Tibial nerve (tissue), 4 donors: ENCODE measurements around the gene BRSK2. TPM values are rescaled to one million over a fixed set of nuclear protein-coding genes. Genes with fewer than 3 reads are reported as not detected.

Experiments
- DNase-seq, 2 donors: peaks; one replicate each; pipeline ENCODE4 v3.0.0-alpha.2; 2019; ENCODE audit warnings: low spot score in 2 of 2
- H3K27ac ChIP-seq, 4 donors: fragments of 200-600 bp; sonication (generic) in 3 of 4; one replicate each; pipeline ENCODE4 v1.5.1; 2017 to 2019; ENCODE audit warnings: mild to moderate bottlenecking in 1 of 4
- H3K27me3 ChIP-seq, 2 donors: fragments of 200-600 bp; sonication (generic) in 1 of 2; one replicate each; pipeline versions ENCODE4 v1.5.1 to v1.6.0; 2017 to 2019
- H3K36me3 ChIP-seq, 3 donors: fragments of 200-600 bp; sonication (generic); one replicate each; pipeline ENCODE4 v1.5.1; 2018 to 2019
- H3K4me1 ChIP-seq, 4 donors: fragments of 200-600 bp; sonication (generic) in 3 of 4; one replicate each; pipeline ENCODE4 v1.5.1; 2017 to 2019
- H3K4me3 ChIP-seq, 4 donors: fragments of 200-600 bp; sonication (generic) in 3 of 4; one replicate each; pipeline ENCODE4 v1.5.1; 2017 to 2019; ENCODE audit warnings: mild to moderate bottlenecking in 1 of 4, moderate library complexity in 1 of 4
- H3K9me3 ChIP-seq, 4 donors: fragments of 200-600 bp; sonication (generic) in 3 of 4; one replicate each; pipeline ENCODE4 v1.5.1; 2017 to 2019
- EP300 ChIP-seq, 2 donors: sonication (generic); formaldehyde crosslinking; IDR thresholded peaks; one replicate each; pipeline ENCODE4 v1.6.1; 2017; ENCODE audit warnings: antibody characterized with exemption in 2 of 2, mild to moderate bottlenecking in 1 of 2
- POLR2A ChIP-seq, 2 donors: fragments of 450-650 bp; IDR thresholded peaks; one replicate each; pipeline ENCODE4 v1.6.1; 2017; ENCODE audit warnings: antibody characterized with exemption in 2 of 2, mild to moderate bottlenecking in 2 of 2, moderate library complexity in 2 of 2
- WGBS, 2 donors: methylation state at CpG; one replicate each; pipeline ENCODE4 v1.1.5; 2018; 5-methylcytosine and 5-hydroxymethylcytosine counted together
- total RNA-seq, 4 donors: library from RNA; depleted of rRNA; stranded (reverse); fragments of >200 nt; gene quantifications; one replicate each; pipeline ENCODE4 v1.1.0, GENCODE V29; 2016
- TF ChIP-seq, protein P1 (sequence below), 5 experiments: fragments of 200-600 bp in 3 of 5; fragments of 450-650 bp in 2 of 5; sonication (generic) in 3 of 5; IDR thresholded peaks; one replicate each; pipeline ENCODE4 v1.5.1; 2016 to 2019; ENCODE audit warnings: antibody characterized with exemption in 5 of 5, mild to moderate bottlenecking in 3 of 5, moderate library complexity in 2 of 5

BRSK2 gene
- total RNA-seq, 4 donors from 2014 or later = 2.4 to 7.8 (median 4.6) TPM

DNA sequence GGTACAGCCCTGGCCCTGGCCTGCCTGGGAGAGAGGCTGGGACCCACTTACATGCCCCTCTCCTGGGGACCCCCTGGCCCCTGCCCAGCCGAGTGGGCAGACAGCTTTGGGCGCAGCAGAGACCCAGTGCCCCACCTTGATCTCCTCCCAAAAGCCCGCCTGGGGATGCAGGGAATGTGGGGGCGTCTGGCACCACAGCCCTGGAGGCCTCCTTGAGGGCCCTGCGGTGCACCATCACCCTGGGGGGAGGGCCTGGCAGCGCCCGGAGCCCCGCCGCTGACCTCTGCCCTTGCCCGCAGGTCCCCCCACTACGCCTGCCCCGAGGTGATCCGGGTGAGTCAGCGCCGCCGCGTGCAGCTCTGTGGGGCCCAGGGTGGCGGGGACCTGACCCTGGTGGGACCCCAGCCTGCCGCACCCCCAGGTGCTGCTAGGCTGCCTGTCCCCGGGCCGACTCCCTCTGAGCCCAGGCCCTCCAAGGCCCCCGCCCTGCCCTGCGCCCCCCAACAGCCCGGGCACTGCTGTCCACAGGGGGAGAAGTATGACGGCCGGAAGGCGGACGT is 53.2 kb downstream of the BRSK2 start:
- Histone ChIP-seq H3K9me3 (no peaks in the 10 kb centered on the region), H3K4me1 (no peaks in the 10 kb centered on the region), H3K27ac (no peak overlapping the region), H3K4me3 (no peak overlapping the region), H3K27me3 (no peaks in the 10 kb centered on the region), H3K36me3 (peaks cover 0 to 13% (median 0%) of the 10 kb centered on the region in 3 donors)
- TF ChIP-seq POLR2A (IDR thresholded peaks at IDR 0.05) = no peak
- WGBS, 2 donors = 82 to 87% methylated on average over 11 to 18 of the region's 28 CpGs
- no peak for DNase-seq

DNA sequence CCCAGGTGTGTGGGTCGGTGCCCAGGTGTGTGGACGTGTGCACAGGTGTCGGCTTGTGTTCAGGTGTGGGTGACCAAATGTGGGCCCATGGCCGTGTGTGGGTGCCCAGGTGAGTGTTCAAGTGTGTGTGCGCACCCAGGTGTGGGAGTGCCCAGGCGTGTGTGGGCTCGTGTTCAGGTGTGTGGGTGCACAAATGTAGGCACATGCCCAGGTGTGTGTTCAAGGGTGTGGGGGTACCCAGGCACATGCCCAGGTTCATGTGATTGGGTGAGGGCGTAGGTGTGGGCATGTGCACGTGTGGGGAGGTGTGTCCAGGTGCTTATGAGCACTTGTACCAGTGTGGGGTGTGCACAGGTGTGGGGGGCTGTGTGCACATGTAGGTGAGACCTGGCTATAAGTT is 54.0 kb downstream of the BRSK2 start:
- TF ChIP-seq EP300 (IDR thresholded peaks at IDR 0.05) = no peak
- TF ChIP-seq, protein P1, sequence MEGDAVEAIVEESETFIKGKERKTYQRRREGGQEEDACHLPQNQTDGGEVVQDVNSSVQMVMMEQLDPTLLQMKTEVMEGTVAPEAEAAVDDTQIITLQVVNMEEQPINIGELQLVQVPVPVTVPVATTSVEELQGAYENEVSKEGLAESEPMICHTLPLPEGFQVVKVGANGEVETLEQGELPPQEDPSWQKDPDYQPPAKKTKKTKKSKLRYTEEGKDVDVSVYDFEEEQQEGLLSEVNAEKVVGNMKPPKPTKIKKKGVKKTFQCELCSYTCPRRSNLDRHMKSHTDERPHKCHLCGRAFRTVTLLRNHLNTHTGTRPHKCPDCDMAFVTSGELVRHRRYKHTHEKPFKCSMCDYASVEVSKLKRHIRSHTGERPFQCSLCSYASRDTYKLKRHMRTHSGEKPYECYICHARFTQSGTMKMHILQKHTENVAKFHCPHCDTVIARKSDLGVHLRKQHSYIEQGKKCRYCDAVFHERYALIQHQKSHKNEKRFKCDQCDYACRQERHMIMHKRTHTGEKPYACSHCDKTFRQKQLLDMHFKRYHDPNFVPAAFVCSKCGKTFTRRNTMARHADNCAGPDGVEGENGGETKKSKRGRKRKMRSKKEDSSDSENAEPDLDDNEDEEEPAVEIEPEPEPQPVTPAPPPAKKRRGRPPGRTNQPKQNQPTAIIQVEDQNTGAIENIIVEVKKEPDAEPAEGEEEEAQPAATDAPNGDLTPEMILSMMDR (IDR thresholded peaks at IDR 0.05) = no peak
- TF ChIP-seq POLR2A (IDR thresholded peaks at IDR 0.05) = no peak
- H3K4me3 ChIP-seq = no peak overlapping the region

DNA sequence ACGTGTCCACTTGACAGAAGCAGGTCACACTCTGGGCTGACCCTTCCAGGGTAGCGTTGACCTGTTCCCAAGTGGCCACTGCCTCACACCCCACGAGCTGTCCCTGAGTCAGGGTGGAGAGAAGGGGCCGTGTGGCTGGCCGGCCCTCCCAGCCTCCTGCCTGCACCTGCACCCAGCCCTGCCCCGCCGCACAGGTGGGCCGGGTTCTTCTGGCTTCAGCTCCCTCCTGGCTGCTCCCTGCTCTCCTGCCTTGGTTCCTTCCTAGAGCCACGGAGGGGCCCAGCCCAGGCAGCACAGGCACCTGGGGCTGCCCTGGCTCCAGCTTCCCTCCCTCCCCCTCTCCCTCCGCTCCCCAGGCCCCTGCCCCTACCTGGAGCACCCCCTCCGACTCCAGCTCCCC is 54.6 kb downstream of the BRSK2 start:
- WGBS, 2 donors = 73 to 92% methylated on average over 4 to 10 of the region's 11 CpGs
- Histone ChIP-seq H3K4me1 (peaks cover 0 to 4% (median 0%) of the 10 kb centered on the region in 4 donors), H3K27me3 (no peaks in the 10 kb centered on the region)

More for the DNA sequence above, 54.0 kb downstream of the BRSK2 start:
- no peak for DNase-seq
- Histone ChIP-seq H3K36me3 (peaks cover 0 to 13% (median 0%) of the 10 kb centered on the region in 3 donors), H3K4me1 (no peaks in the 10 kb centered on the region), H3K27me3 (no peaks in the 10 kb centered on the region), H3K27ac (no peak overlapping the region), H3K9me3 (no peaks in the 10 kb centered on the region)
- 80 to 81% methylated on average over 7 to 9 of the region's 9 CpGs for WGBS, 2 donors

DNA sequence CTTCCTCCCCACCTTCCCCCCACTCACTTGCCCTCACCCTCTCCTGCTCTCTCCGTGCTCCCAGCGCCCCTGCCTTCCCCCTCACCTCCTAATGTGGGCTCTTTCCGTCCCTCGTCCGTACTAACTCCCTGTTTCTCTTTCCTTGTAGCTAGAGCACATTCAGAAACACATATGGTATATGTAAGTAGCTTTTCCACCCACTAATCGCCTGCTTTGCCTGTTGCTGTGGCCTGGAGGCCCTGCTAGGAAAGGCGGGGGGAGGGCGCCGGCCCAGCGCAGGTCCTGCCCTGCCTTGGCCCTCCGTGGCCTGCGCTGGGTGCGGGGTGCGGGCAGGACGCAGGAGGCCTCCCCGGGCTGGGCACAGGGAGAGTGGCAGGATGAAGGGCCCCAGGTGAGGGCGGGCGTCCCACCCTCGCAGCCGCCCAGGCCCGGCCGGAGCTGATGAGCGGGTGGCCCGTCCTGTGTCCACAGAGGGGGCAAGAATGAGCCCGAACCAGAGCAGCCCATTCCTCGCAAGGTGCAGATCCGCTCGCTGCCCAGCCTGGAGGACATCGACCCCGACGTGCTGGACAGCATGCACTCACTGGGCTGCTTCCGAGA is 55.2 kb downstream of the BRSK2 start:
- H3K9me3 ChIP-seq = no peaks in the 10 kb centered on the region
- peaks cover 0 to 4% (median 0%) of the 10 kb centered on the region in 4 donors for H3K4me1 ChIP-seq
- WGBS, 2 donors = 73 to 84% methylated on average over 20 to 28 of the region's 32 CpGs
- TF ChIP-seq EP300 (IDR thresholded peaks at IDR 0.05) (no peak), POLR2A (IDR thresholded peaks at IDR 0.05) (no peak)
- TF ChIP-seq, protein P1 (IDR thresholded peaks at IDR 0.05) = no peak
- no peaks in the 10 kb centered on the region for H3K27me3 ChIP-seq
- H3K27ac ChIP-seq = no peak overlapping the region
- no peak overlapping the region for H3K4me3 ChIP-seq
- H3K36me3 ChIP-seq = peaks cover 0 to 13% (median 0%) of the 10 kb centered on the region in 3 donors
- no peak for DNase-seq

More for the DNA sequence above, 54.6 kb downstream of the BRSK2 start:
- Histone ChIP-seq H3K27ac (no peak overlapping the region), H3K9me3 (no peaks in the 10 kb centered on the region), H3K4me3 (no peak overlapping the region), H3K36me3 (peaks cover 0 to 13% (median 0%) of the 10 kb centered on the region in 3 donors)
- TF ChIP-seq EP300 (IDR thresholded peaks at IDR 0.05) = no peak
- TF ChIP-seq, protein P1 (IDR thresholded peaks at IDR 0.05) = no peak
- no peak for TF ChIP-seq POLR2A (IDR thresholded peaks at IDR 0.05)
- no peak for DNase-seq

DNA sequence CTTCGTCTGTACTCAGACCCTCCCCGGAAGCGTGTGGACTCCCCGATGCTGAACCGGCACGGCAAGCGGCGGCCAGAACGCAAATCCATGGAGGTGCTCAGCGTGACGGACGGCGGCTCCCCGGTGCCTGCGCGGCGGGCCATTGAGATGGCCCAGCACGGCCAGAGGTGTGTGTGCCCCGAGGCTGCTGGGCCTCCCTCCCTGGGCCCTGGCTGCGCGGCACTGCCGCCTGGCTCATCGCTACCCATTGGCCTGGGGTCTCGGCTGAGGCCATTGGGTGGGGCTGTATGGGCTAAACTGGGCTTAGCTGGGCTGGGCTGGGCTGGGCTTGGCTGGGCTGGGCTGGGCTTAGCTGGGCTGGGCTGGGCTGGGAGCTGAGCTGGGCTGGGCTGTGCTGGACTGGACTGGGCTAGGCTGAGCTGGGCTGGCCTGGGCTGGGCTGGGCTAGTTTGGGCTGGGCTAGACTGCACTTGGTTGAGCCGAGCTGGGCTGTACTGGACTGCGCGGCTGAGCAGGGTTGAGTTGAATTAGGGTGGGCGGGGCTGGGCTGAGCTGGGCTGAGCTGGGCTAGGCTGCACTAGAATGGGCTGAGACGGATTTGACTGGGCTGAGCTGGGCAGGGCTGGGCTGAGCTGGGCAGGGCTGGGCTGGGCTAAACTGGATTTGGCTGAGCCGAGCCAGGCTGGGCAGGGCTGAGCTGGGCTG is 56.2 kb downstream of the BRSK2 start:
- no peaks in the 10 kb centered on the region for H3K9me3 ChIP-seq
- no peaks in the 10 kb centered on the region for H3K27me3 ChIP-seq
- 85 to 92% methylated on average over 25 to 26 of the region's 30 CpGs for WGBS, 2 donors
- H3K36me3 ChIP-seq = peaks cover 0 to 13% (median 0%) of the 10 kb centered on the region in 3 donors
- H3K4me1 ChIP-seq = peaks cover 0 to 4% (median 0%) of the 10 kb centered on the region in 4 donors
- DNase-seq = no peak
- no peak overlapping the region for H3K27ac ChIP-seq
- TF ChIP-seq, protein P1 (IDR thresholded peaks at IDR 0.05) = no peak
- TF ChIP-seq EP300 (IDR thresholded peaks at IDR 0.05) = no peak
- no peak for TF ChIP-seq POLR2A (IDR thresholded peaks at IDR 0.05)
- no peak overlapping the region for H3K4me3 ChIP-seq
